Activated CD4-positive, alpha-beta T cell treated with anti-CD3 and anti-CD28 coated beads, Interleukin-2, amount 50 U/mL, for 48 hours (primary cell): ENCODE results near the gene TMED1.
A peak's percentile ranks its signal among the peaks of the same experiment; 100 is the strongest.

Experiments used
- DNase-seq, 2 experiments: peaks; one replicate each; pipeline ENCODE4 v3.0.0-alpha.2; 2020

TMED1 gene

GRCh38 chr19:10830931-10831779, 4.9 kb downstream of the TMED1 start:
- no peak for DNase-seq

- no peak for DNase-seq
Observed at GRCh38 chr19:10830370-10830769, 5.6 kb downstream of the TMED1 start.

GRCh38 chr19:10829967-10830366, 6.0 kb downstream of the TMED1 start:
- DNase-seq, result no peak

- DNase-seq, result no peak
Observed at GRCh38 chr19:10828981-10829821, 6.8 kb downstream of the TMED1 start.

- DNase-seq, result no peak
Observed at GRCh38 chr19:10826846-10827245, 9.2 kb downstream of the TMED1 start.

GRCh38 chr19:10826231-10826630, 9.8 kb downstream of the TMED1 start:
- no peak for DNase-seq

GRCh38 chr19:10823690-10824089, 12.3 kb downstream of the TMED1 start:
- no peak for DNase-seq

GRCh38 chr19:10820173-10820572, 15.8 kb downstream of the TMED1 start:
- DNase-seq, result no peak

GRCh38 chr19:10819124-10820060, 16.6 kb downstream of the TMED1 start:
- DNase-seq, result no peak

GRCh38 chr19:10818301-10819123, 17.5 kb downstream of the TMED1 start:
- DNase-seq, result no peak

GRCh38 chr19:10817291-10818038, 18.5 kb downstream of the TMED1 start:
- DNase-seq, result no peak

- no peak for DNase-seq
Observed at GRCh38 chr19:10816691-10817090, 19.3 kb downstream of the TMED1 start.

- no peak for DNase-seq
Observed at GRCh38 chr19:10815969-10816644, 19.9 kb downstream of the TMED1 start.

GRCh38 chr19:10815007-10815536, 20.9 kb downstream of the TMED1 start:
- DNase-seq, result no peak

- peak; percentile 48 to 55 for DNase-seq
Observed at GRCh38 chr19:10812902-10813404, 23.1 kb downstream of the TMED1 start.

GRCh38 chr19:10812196-10812595, 23.8 kb downstream of the TMED1 start:
- no peak for DNase-seq

GRCh38 chr19:10811391-10812111, 24.5 kb downstream of the TMED1 start:
- DNase-seq, result no peak

GRCh38 chr19:10809651-10810285, 26.2 kb downstream of the TMED1 start:
- DNase-seq, result no peak
